Endothelial cell of umbilical vein (primary cell): ENCODE measurements around the gene TPSG1. TPM values are rescaled to one million over a fixed set of nuclear protein-coding genes. Genes with fewer than 3 reads are reported as not detected.

ENCODE experiments used
- BruUV-seq: library from RNA; stranded (reverse); fragments of 400-500 nt; replicated peaks from 2 replicates; lab custom pipeline; 2021; lab: Mats Ljungman, UMichigan
- CTCF ChIA-PET: fragments of 300-600, 350-600 bp; sonication (Branson Sonifier 250); formaldehyde crosslinking; loops from one replicate; lab custom pipeline; 2021; ENCODE audit warnings: antibody characterized with exemption, inconsistent platforms; lab: Charles Lee
- POLR2A ChIA-PET: fragments of 300-600, 350-600 bp; sonication (Branson Sonifier 250); formaldehyde crosslinking; loops from one replicate; lab custom pipeline; 2021; ENCODE audit warnings: antibody characterized with exemption, inconsistent platforms; lab: Charles Lee
- DNase-seq: peaks from one replicate; pipeline ENCODE4 v3.0.0-alpha.2; 2011; ENCODE audit warnings: low read depth, low spot score
- FAIRE-seq: peaks from 2 replicates; lab custom pipeline; 2011; peaks lifted over from hg19 to GRCh38; lab: Jason Lieb, UNC
- H2AFZ ChIP-seq: 2 replicates; pipeline ENCODE4 v1.6.0; 2012; ENCODE audit warnings: low read depth, low read length, control low read depth, inconsistent platforms
- H3K27ac ChIP-seq: 2 replicates; pipeline ENCODE4 v1.5.1; 2011; ENCODE audit warnings: low read depth, mild to moderate bottlenecking, control low read depth, low read length, moderate library complexity; ENCODE audit not compliant: insufficient read depth
- H3K27me3 ChIP-seq, 2 experiments: 2 replicates each; pipeline versions ENCODE4 v1.6.0 to v1.6.1; 2011; ENCODE audit warnings: low read length in 2 of 2, mixed read lengths in 1 of 2; ENCODE audit not compliant: control insufficient read depth in 2 of 2, insufficient read depth in 2 of 2
- H3K36me3 ChIP-seq, 2 experiments: 2 replicates in 1 of 2; 3 replicates in 1 of 2; pipeline ENCODE4 v1.5.1; 2011; ENCODE audit warnings: low read length in 2 of 2, mild to moderate bottlenecking in 1 of 2, moderate library complexity in 1 of 2; ENCODE audit not compliant: control insufficient read depth in 2 of 2, insufficient read depth in 2 of 2; ENCODE audit errors: extremely low read depth in 1 of 2
- H3K4me1 ChIP-seq: 3 replicates; pipeline ENCODE4 v1.5.1; 2011; ENCODE audit warnings: mild to moderate bottlenecking, low read length; ENCODE audit not compliant: control insufficient read depth, insufficient read depth; ENCODE audit errors: extremely low read depth
- H3K4me2 ChIP-seq: 2 replicates; pipeline ENCODE4 v1.6.1; 2011; ENCODE audit warnings: low read length, control low read depth, mixed read lengths; ENCODE audit not compliant: insufficient read depth
- H3K4me3 ChIP-seq, 3 experiments: fragments of 200-600 bp in 1 of 3; sonication (generic), shearing (Covaris generic) in 1 of 3; replicated peaks in 1 of 3; 2 replicates each; pipeline ENCODE4 v1.5.1; 2011 to 2016; ENCODE audit warnings: control low read depth in 3 of 3, low read length in 3 of 3, mild to moderate bottlenecking in 2 of 3, inconsistent platforms in 1 of 3, low read depth in 1 of 3, moderate library complexity in 1 of 3; ENCODE audit not compliant: insufficient read depth in 1 of 3
- H3K79me2 ChIP-seq: 2 replicates; pipeline ENCODE4 v1.6.0; 2012; ENCODE audit warnings: low read length, inconsistent platforms; ENCODE audit not compliant: control insufficient read depth, insufficient read depth
- H3K9ac ChIP-seq: replicated peaks from 2 replicates; pipeline ENCODE3; 2011; ENCODE audit warnings: low read length, control low read depth; ENCODE audit not compliant: insufficient read depth; ENCODE audit errors: extremely low read depth
- H3K9me1 ChIP-seq: replicated peaks from 3 replicates; pipeline ENCODE4 v1.6.0; 2011; ENCODE audit warnings: mild to moderate bottlenecking, low read length; ENCODE audit not compliant: control insufficient read depth, insufficient read depth; ENCODE audit errors: extremely low read depth
- H3K9me3 ChIP-seq: replicated peaks from 2 replicates; pipeline ENCODE4 v1.5.1; 2012; ENCODE audit warnings: low read length, inconsistent platforms; ENCODE audit not compliant: control insufficient read depth, insufficient read depth
- H4K20me1 ChIP-seq: replicated peaks from 2 replicates; pipeline ENCODE3; 2011; ENCODE audit warnings: mild to moderate bottlenecking, low read length; ENCODE audit not compliant: control insufficient read depth, insufficient read depth; ENCODE audit errors: extremely low read depth
- EZH2 ChIP-seq: IDR thresholded peaks from 2 replicates; pipeline ENCODE4 v1.6.1; 2012; ENCODE audit warnings: borderline replicate concordance, low read depth, mild to moderate bottlenecking, moderate library complexity, low read length, inconsistent platforms; ENCODE audit not compliant: severe bottlenecking
- FOS ChIP-seq: IDR thresholded peaks from 2 replicates; pipeline ENCODE4 v1.6.1; 2011; ENCODE audit warnings: mild to moderate bottlenecking, low read length, moderate library complexity, borderline replicate concordance; ENCODE audit not compliant: insufficient read depth
- GATA2 ChIP-seq: IDR thresholded peaks from 2 replicates; pipeline ENCODE4 v1.7.0; 2011; ENCODE audit warnings: low read depth, mild to moderate bottlenecking, moderate library complexity, mixed read lengths, low read length; ENCODE audit not compliant: insufficient read length, insufficient read depth
- JUN ChIP-seq: IDR thresholded peaks from 2 replicates; pipeline ENCODE4 v1.6.1; 2011; ENCODE audit warnings: borderline replicate concordance, low read depth; ENCODE audit not compliant: insufficient read length, insufficient read depth
- MYC ChIP-seq: IDR thresholded peaks from one replicate; pipeline ENCODE4 v1.6.1; 2011; ENCODE audit warnings: mild to moderate bottlenecking, low read depth, low read length
- POLR2A ChIP-seq: IDR thresholded peaks from 2 replicates; pipeline ENCODE4 v1.6.1; 2012; ENCODE audit warnings: low read depth, mild to moderate bottlenecking, control low read depth, low read length
- POLR2AphosphoS5 ChIP-seq: IDR thresholded peaks from 2 replicates; pipeline ENCODE4 v1.6.1; 2012; ENCODE audit warnings: low read depth, mild to moderate bottlenecking, control low read depth, low read length, moderate library complexity; ENCODE audit not compliant: insufficient read depth
- dilution Hi-C: fragments of 300-500 bp; cut with MboI; formaldehyde crosslinking; loops from one replicate; pipeline ENCODE4 v1.15.0; 2019; ENCODE audit warnings: low sequenced_read_pairs; ENCODE audit not compliant: extremely low pct_ligation_motif_present
- intact Hi-C: fragments of 100-400 bp; cut with micrococcal nuclease; formaldehyde crosslinking; loops from one replicate; pipeline ENCODE4 v1.10.0; 2022
- polyA plus RNA-seq, 4 experiments: library from polyadenylated mRNA; depleted of rRNA in 3 of 4; stranded (reverse) in 3 of 4; unstranded in 1 of 4; fragments of >200 nt; gene quantifications; 2 replicates each; pipeline versions ENCODE4 v1.2.1 to v1.2.3, GENCODE V29; 2011 to 2012; ENCODE audit warnings: missing spikeins in 1 of 4
- total RNA-seq: library from RNA; stranded (reverse); gene quantifications from 2 replicates; pipeline ENCODE4 v1.2.3, GENCODE V29; 2021
- TF ChIP-seq, protein P1 (sequence below): IDR thresholded peaks from 2 replicates; pipeline ENCODE4 v1.6.1; 2011; ENCODE audit not compliant: insufficient read depth, insufficient read length
- TF ChIP-seq, protein P2 (sequence below), 2 donors: IDR thresholded peaks; 1 replicate in 1 of 2; 2 replicates in 1 of 2; pipeline ENCODE4 v1.5.1; 2011; ENCODE audit warnings: low read length in 2 of 2, mild to moderate bottlenecking in 2 of 2, moderate library complexity in 2 of 2, control low read depth in 1 of 2, inconsistent platforms in 1 of 2, low read depth in 1 of 2; ENCODE audit not compliant: insufficient read depth in 1 of 2; ENCODE audit errors: extremely low read depth in 1 of 2

Gene TPSG1
- total and polyA plus RNA-seq, 2 donors (not counting 3 experiments of a cell fraction or from before 2014, with no cell fraction given), result not detected

DNA sequence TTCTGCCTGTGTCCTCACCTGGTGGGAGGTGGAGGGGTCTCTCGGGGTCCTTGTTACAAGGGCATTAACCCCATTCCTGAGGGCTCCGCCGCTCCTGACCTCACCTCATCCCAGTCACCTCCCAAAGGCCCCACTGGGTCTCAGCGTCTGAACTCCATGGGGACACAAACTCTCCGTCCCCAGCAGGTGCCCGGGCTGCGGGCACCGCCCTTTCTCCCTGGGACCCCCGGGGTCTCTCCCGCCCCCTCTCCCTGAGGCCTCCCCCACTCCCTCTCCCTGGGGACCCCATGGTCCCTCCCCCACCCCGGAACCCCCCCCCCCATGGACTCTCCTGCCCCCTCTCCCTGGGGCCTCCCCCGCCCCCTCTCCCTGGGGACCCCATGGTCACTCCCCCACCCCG is 47.3 kb downstream of the TPSG1 start:
- no peak overlapping the region for H2AFZ ChIP-seq
- no TSS peak for BruUV-seq
- H4K20me1 ChIP-seq, result no peaks in the 10 kb centered on the region
- ChIA-PET POLR2A (no interaction called here), CTCF (no interaction called here)
- H3K36me3 ChIP-seq, result no peaks in the 10 kb centered on the region
- FAIRE-seq (no peak), DNase-seq (no peak)
- TF ChIP-seq, protein P1, sequence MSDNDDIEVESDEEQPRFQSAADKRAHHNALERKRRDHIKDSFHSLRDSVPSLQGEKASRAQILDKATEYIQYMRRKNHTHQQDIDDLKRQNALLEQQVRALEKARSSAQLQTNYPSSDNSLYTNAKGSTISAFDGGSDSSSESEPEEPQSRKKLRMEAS, result no peak
- TF ChIP-seq POLR2AphosphoS5 (no peak), FOS (no peak), EZH2 (no peak), MYC (no peak), JUN (no peak), GATA2 (no peak), POLR2A (no peak)
- TF ChIP-seq, protein P2, sequence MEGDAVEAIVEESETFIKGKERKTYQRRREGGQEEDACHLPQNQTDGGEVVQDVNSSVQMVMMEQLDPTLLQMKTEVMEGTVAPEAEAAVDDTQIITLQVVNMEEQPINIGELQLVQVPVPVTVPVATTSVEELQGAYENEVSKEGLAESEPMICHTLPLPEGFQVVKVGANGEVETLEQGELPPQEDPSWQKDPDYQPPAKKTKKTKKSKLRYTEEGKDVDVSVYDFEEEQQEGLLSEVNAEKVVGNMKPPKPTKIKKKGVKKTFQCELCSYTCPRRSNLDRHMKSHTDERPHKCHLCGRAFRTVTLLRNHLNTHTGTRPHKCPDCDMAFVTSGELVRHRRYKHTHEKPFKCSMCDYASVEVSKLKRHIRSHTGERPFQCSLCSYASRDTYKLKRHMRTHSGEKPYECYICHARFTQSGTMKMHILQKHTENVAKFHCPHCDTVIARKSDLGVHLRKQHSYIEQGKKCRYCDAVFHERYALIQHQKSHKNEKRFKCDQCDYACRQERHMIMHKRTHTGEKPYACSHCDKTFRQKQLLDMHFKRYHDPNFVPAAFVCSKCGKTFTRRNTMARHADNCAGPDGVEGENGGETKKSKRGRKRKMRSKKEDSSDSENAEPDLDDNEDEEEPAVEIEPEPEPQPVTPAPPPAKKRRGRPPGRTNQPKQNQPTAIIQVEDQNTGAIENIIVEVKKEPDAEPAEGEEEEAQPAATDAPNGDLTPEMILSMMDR (IDR thresholded peaks at IDR 0.05; ENCODE audit: extremely low read depth in 1 of 2, insufficient read depth in 1 of 2, low read depth in 1 of 2, low read length in 2 of 2), result no peak
- no peaks in the 10 kb centered on the region for H3K79me2 ChIP-seq
- dilution Hi-C loops (no loop called here), intact Hi-C loops (no loop called here)
- no peaks in the 10 kb centered on the region for H3K27me3 ChIP-seq
- no peaks in the 10 kb centered on the region for H3K9me3 ChIP-seq
- H3K27ac ChIP-seq, result no peak overlapping the region
- H3K4me2 ChIP-seq, result no peak overlapping the region
- no peak overlapping the region for H3K4me3 ChIP-seq
- H3K9ac ChIP-seq, result no peak overlapping the region
- no peaks in the 10 kb centered on the region for H3K9me1 ChIP-seq
- peaks cover 4% of the 10 kb centered on the region for H3K4me1 ChIP-seq
